ENCODE data around the gene LIFR.
A peak's percentile ranks its signal among the peaks of the same experiment; 100 is the strongest.
"Not testable (repeated sequence)": the region's sequence is repeated elsewhere in the genome, so short reads cannot be mapped to it uniquely, and the experiment has no call there.

LIFR gene

DNA sequence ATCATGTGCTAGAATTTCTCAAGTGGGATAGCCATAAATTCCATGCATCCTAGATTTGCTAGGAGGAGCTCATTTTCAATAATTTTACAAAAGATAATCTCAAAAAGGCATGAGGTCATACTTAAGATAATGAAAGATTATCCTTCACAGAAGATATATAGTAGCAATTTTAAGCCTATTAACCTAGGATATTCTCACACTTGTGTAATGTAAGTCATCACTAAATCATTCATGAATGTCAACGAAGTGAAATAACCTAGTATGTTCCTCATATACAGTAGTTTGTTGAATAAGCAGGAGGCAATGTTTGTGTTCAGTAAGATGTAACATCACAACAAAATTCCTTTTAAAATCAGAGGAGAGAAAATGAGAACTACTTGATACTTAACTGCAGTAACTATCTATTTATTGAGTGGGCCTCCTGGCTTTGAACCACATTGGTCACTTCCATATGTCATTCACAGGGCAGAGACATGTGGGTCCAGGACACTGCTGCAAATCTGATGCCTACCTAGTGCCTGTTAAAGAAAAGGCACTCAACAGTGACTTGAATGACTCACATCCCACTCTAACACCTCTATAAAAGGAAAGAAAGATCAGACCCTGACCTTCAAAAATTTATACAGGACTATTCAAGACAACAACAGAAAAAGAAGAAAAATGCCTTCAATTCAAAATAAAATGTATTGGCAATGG is 8.2 kb downstream of the LIFR start:
- DNase-seq: no peak

GRCh38 chr5:38547257-38547656 is 9.2 kb downstream of the LIFR start:
- DNase-seq: no peak

DNA sequence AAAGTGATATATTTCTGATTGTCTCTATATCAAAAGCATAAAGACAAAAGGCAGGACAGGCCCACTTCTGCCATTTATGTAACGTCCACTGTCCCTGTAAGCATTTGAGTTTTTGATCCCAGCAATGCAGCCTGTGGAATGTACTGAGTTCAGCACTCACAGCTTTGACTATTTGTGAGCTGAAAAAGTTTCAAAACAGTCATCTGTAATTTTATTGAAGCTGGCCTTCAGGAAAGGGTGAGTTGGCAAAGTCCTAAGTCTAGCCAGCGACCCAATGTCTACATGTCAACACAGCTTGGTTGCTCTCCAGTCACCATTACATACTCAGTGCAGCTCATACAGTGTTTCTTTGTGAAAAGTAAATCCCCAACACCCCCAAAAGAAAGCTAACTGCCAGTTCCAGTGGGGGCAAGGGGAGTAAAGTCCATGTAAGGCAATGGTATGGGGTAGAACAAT is 9.7 kb downstream of the LIFR start:
- no peak for DNase-seq

- no peak for DNase-seq
Observed at GRCh38 chr5:38543886-38544285, 12.6 kb downstream of the LIFR start.

GRCh38 chr5:38543074-38543473 is 13.4 kb downstream of the LIFR start:
- DNase-seq: no peak

DNA sequence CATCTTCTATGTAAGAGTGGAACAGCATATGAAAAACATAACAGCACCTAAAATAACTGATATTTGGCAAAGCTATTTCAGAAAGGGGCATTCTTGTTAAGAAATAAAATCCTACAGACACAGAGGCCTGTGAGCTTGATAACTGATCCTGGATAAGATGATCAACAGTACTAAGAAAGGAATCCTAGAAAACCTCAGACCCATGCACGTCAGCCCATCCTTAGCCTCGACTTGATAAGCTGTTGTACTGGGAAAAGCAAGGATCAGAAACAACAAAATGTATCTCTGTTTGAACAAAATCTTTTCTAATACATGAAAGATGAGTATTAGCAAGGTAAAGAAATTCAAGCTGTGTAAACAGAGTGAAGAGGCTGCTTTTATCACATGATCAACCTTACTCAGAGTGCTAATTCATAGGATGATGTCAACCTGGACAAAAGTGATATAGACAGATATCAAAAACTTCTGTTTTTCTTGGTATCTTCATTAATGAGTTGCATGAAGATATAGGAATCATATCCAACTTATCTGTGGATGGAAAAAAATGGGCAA is 15.2 kb downstream of the LIFR start:
- DNase-seq: no peak

DNA sequence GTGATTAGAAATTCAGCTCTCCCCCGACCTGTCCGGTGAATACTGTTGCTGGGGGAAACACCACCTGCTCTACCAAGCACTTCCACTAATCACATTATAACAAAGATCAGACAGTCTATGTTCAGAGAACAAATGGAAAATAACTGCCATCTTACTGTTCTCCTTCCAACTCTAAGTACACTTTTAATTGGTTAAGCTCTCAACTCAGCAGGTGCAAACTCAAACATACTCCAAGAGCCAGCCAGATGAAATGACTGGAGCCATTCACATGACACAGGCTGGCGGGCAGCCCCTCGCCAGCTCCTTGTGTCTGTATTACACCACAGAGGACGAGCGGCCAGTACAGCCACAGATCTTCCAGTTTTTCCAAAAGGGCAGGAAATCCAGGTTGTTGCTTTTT is 16.1 kb downstream of the LIFR start:
- DNase-seq: peak; percentile 14

DNA sequence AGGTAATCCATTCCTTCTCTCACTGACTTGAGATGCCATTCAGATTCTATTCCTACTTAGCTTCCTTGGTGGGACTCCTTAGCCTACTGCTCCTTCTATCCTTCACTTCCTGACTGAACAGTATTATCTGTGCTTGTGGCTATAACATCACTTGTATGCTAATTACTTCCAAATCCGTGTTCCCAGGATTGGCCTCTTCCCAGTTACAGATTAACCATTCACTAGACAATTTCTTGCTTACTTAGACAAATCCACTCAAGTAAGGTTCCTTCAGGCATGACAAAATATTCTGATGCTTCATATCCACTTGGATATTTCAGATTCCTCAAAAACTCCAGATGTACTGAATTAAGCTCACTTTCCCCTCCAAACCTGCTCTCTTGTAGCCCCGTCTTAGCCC is 18.3 kb downstream of the LIFR start:
- DNase-seq: peak; percentile 21

- DNase-seq: no peak
Observed at GRCh38 chr5:38537505-38537904, 18.9 kb downstream of the LIFR start.

- DNase-seq: no peak
Observed at GRCh38 chr5:38536968-38537367, 19.5 kb downstream of the LIFR start.

- no peak for DNase-seq
Observed at GRCh38 chr5:38535845-38536244, 20.6 kb downstream of the LIFR start.

DNA sequence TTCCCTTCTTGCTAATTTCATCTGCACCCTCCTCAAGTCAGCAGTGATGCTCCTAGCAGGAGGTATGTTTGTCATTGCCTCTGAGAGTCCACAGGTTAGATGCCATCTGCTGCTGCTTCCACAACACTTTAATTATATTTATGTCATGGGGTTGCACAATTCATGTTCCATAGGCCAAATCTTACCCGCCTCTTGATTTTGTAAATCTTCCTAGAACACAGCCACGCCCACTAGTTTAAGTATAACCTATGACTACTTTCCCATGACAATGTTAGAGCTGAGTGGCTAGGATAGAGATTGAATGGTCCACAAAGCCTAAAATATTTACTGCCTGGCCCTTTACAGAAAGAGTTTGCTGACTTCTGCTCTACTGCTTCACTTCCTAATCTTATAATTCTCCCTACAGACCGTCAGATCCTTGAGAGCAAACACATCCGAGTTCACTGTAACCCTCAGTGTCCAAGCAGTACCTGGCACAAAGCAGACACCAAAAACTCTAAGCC is 21.1 kb downstream of the LIFR start:
- no peak for DNase-seq

DNA sequence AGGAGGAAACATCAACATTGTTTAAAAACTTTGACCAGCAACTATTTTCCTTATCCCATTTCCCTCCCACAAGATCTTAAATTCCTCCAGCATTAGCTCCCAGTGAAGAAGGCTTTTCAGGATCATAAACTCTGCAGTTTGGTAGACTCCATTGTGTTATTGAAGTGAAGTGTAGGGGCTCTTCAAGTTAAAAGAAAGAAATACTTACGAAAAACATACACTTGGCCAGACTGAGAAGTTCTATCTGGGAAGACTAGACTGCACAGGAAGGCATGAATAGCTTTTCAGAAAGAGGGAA is 22.3 kb downstream of the LIFR start:
- no peak for DNase-seq

GRCh38 chr5:38533286-38534155 is 22.9 kb downstream of the LIFR start:
- DNase-seq: no peak

DNA sequence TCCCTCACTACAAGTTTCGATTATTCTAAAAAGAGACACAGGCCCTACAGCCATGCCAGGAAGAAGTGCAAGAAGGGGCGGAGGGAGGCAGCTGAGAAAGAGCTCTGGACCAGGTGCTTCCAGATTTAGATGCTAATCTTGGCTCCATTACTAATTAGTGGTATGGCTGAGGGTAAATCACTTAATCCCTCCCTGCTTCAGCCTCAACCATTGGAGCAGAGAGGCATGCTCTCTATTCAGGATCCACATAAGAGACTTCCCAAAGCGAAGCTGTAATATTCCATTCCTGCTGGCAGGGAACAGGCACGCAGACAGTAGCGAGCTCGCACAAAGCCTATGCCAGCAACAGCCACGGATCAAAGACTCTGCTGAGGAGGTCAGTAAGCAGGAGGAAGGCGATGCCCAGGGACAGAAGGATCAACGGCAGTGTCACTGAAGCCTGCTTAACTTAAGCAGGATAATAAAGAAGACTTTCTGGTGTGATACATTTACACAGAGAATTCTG is 24.2 kb downstream of the LIFR start:
- no peak for DNase-seq

- DNase-seq: no peak
Observed at GRCh38 chr5:38531518-38531917, 24.9 kb downstream of the LIFR start.

- no peak for DNase-seq
Observed at GRCh38 chr5:38529955-38530646, 26.3 kb downstream of the LIFR start.

- DNase-seq: no peak
Observed at GRCh38 chr5:38528162-38528703, 28.2 kb downstream of the LIFR start.

DNA sequence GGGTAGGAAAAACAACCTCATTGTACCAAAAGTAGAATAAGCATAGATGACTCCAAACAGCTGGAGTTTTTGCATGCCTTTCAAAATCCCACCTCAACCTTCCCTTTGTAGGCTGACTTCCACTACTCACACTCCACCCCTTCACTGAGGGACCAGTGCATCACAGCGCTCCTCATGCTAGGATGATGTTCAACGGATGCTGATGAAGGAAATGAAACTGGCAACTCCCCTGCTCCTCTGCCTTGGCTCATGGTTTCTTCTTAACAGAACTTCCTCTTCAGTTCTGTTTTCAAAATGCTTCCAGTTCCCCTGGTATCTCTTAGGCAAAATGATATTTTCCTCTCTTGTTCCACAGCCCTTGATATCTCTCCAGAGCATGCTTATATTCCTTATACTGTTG is 29.0 kb downstream of the LIFR start:
- DNase-seq: no peak

DNA sequence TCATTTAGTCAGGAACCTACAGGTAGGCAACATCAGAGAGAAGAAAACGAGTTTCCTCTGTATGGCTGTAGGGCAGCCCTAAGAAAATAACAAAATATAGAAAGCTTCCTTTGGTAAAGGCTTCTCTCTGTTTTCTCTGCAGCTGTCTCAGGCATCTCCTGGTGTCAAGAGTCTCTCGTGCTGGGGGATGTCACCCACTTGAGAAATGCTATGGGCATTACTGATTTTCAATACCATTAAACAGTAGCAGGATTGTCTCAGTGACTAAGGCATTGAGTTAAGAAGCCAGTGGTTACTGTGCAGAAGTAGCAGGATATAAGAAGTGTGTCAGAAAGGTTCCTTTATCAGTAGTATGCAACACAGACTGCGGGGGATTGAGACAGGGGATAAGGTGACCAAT is 32.4 kb downstream of the LIFR start:
- no peak for DNase-seq

DNA sequence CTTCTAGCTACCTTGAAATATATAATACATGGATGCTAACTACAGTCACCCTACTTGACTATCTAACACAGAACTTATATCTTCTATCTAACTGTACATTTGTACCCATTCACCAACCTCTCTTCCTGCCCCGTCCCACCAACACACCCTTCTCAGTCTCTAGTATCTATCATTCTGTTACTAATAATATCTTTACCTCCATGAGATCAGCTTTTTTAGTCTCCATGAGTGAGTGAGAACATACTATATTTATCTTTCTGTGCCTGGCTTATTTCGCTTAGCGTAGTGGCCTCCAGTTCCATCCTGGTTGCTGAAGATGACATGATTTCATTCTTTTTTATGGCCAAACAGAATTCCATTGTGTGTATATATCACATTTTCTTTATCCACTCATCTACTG is 37.0 kb downstream of the LIFR start:
- no peak for DNase-seq

- DNase-seq: no peak
Observed at GRCh38 chr5:38518341-38518740, 38.1 kb downstream of the LIFR start.

- DNase-seq: not testable (repeated sequence)
Observed at GRCh38 chr5:38516649-38517048, 39.8 kb downstream of the LIFR start.

Measured in NCI-H526 treated with DMSO at 0.1 percent for 48 hours (cell line).